ENCODE data around the gene HNF1A.

HNF1A gene

GRCh38 chr12:120990487-120991055, 12.2 kb downstream of the HNF1A start:
- no peak for DNase-seq

GRCh38 chr12:120991965-120992364, 13.6 kb downstream of the HNF1A start:
- DNase-seq, result no peak

DNA sequence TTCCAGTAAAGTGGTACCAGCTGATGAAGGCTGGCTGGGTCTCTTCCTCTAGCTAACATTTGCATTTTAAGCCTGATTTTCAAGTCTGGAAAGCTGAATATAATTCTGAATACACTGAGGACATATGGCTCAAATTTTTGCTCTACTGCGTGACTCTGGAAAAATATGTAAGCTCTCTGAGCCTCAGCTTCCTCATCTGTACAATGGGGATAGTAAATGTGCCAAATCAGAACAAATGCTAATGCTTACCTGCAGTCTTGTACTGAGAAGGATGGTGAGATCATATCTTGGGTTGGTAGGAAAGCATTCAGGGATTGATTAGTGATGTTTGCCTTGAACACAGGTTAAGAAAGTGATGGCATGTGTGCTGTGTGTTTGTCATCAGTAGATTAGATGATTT, 14.6 kb downstream of the HNF1A start:
- DNase-seq, result no peak

GRCh38 chr12:120993496-120993895, 15.2 kb downstream of the HNF1A start:
- DNase-seq, result no peak

DNA sequence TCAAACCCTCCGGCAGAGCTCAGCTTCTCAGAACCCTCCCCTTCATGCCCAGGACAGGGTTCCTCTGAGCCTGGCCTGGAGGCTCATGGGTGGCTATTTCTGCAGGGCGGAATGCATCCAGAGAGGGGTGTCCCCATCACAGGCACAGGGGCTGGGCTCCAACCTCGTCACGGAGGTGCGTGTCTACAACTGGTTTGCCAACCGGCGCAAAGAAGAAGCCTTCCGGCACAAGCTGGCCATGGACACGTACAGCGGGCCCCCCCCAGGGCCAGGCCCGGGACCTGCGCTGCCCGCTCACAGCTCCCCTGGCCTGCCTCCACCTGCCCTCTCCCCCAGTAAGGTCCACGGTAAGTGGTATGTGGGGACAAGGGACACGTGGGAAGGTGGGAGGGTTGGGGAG, 15.7 kb downstream of the HNF1A start:
- no peak for DNase-seq

- no peak for DNase-seq
These were observed 16.4 kb downstream of the HNF1A start for GRCh38 chr12:120994589-120995337.

DNA sequence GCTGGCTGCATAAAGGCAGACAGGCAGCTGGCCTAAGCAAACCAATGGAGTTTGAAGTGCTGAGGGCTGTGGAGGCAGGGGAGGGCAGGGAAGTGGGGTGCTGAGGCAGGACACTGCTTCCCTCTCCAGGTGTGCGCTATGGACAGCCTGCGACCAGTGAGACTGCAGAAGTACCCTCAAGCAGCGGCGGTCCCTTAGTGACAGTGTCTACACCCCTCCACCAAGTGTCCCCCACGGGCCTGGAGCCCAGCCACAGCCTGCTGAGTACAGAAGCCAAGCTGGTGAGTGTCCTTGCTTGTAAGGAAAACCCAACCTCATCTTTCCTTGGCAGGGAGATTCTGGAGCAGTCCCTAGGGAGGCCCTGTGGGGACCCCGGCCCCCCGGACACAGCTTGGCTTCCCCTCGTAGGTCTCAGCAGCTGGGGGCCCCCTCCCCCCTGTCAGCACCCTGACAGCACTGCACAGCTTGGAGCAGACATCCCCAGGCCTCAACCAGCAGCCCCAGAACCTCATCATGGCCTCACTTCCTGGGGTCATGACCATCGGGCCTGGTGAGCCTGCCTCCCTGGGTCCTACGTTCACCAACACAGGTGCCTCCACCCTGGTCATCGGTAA, 17.9 kb downstream of the HNF1A start:
- no peak for DNase-seq

GRCh38 chr12:120997448-120997847, 19.1 kb downstream of the HNF1A start:
- no peak for DNase-seq

DNA sequence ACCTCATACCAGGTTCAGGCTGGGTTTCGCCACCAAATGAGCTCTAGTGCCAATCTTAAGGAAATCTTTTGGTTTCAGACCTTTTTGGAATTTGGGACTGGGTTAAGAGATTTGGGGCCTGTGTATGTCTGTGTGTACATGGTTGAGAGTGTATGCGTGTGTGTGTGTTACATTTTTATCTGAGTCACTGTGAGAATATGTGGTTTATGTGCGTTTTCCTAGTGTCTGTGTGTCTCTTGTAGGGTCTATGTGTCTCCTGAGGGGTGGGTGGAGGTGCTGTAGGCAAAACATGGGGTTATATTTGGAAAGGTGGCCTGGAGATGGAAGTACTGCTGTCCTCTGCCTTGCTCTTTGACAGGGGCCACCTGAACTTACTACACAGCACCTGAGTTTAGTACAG, 20.1 kb downstream of the HNF1A start:
- DNase-seq, result no peak

- DNase-seq, result no peak
These were observed 21.1 kb downstream of the HNF1A start for GRCh38 chr12:120999191-121000120.

DNA sequence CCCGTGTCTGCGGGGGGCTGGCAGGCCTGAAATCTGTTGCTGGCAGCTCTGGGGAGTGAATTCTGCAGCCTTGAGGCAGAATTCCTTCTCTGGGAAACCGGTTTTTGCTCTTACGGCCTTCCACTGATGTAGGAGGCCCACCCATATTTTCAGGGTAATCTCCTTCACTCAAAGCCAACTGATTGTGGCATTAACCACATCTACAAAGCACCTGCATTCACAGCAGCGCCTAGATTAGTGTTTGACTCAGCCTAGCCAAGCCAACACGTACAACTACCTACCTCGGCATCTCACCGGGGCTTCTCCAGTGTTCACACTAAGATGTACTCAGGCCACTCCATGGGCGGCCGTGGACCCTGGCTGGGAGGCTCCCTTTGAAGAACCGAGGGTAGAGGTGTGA, 22.2 kb downstream of the HNF1A start:
- DNase-seq, result no peak

GRCh38 chr12:121001060-121001459, 22.7 kb downstream of the HNF1A start:
- DNase-seq, result no peak

- no peak for DNase-seq
These were observed 23.6 kb downstream of the HNF1A start for GRCh38 chr12:121001841-121002483.

DNA sequence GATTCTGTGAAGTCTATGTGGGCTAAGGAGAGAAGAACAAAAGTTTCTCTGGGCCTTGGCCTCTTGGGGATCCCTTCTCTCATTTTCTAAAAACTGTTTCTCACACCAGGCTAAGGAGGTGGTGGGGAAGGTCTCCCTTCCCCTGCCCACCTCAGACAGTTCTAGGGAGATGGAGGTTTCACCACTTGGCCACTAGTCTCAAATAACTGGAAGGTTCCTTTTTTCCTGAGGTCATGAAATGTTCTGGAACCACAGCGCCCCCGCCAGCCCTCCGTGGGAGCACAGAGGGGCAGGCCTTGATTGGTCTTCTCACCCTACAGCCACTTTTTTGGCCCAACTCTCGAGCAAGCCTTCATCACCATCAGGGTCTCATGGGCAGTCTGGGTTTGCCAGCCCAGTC, 25.3 kb downstream of the HNF1A start:
- no peak for DNase-seq

DNA sequence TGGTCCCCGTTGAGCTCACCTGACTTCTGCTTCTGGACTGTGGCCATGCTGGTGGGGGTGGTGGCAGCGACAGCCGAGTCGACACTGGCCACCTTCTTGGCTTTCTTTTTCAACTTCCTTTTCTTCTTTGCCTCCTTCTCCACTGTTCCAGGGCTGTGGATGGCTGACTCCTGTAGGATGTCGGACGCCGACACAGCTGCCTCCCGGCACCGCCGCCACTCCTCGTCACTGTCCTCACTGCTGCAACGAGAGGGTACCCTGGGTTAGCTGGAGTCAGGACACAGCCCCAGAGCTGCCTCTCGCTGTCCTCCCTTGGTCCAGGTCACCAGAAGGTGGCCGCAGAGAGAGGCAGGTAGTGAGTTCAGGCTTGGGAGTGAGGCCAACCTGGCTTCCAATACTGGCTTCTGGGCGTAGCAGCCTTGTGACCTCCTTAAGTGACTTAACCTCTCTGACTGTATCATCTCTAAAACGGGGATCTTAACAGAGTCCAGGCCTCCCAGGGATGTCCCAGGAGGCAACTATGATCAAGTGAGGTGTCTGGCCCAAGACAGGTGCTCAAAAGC, 26.0 kb downstream of the HNF1A start:
- no peak for DNase-seq

DNA sequence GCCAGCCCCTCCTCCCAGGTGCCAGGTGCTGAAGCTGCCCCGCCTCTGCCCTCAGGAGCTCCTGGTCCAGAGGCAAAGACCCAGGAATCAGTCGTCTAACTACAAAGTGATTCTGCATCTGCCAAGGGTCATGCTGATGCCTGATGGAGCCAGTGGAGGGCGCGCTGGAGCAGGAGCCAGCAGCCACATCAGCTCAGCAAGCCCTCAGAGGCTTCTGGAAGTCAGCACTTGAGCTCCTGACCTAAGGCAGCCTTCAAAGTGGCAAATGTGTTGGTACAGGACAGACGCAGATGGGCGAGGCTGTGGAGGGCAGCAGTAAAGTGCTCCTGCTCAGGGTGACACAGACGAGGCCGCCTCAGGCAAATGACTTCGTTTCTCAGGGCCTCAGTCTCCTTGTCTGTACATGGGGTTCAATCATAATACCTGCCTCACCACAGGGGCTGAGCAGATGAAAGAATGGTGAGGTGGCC, 27.0 kb downstream of the HNF1A start:
- peak; percentile 69 for DNase-seq

- DNase-seq, result no peak
These were observed 30.2 kb downstream of the HNF1A start for GRCh38 chr12:121008347-121009098.

- DNase-seq, result no peak
These were observed 31.4 kb downstream of the HNF1A start for GRCh38 chr12:121009741-121010140.

DNA sequence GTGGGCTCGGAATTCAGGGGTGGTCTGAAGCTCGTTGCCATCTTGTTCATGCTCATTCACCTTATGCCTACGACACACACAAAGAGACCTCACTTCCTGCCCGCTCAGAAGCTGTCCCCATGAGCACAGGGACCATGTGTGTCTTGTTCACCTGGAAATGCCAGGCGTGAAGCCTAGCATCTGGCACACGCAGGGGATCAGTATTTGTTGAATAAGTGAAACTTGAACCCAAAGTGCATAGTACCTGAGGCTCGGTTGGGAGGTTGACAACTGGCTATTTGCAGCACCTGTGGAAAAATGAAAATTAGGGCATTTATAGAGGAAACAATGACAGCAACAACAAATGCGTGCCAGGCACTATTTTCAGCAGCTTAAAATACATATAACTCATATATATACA, 32.5 kb downstream of the HNF1A start:
- DNase-seq, result no peak

GRCh38 chr12:121011820-121012219, 33.5 kb downstream of the HNF1A start:
- DNase-seq, result no peak

GRCh38 chr12:121013715-121014114, 35.4 kb downstream of the HNF1A start:
- DNase-seq, result no peak
